HepG2 (cell line): Measurements from ENCODE around the gene IL1RAPL1. TPM values are rescaled to one million over a fixed set of nuclear protein-coding genes. Genes with fewer than 3 reads are reported as not detected.

ENCODE experiments used
- ATAC-seq: fragments of 200-7000 bp; cut with Tn5 transposase; 3 replicates; pipeline ENCODE4 v1.9.1; 2020; ENCODE audit warnings: mild to moderate bottlenecking, moderate library complexity
- BruUV-seq: library from RNA; stranded (reverse); fragments of 400-500 nt; replicated peaks from 2 replicates; lab custom pipeline; 2021; lab: Mats Ljungman, UMichigan
- CTCF ChIA-PET: fragments of 300-600 bp; formaldehyde crosslinking; extraction: SDS; loops from one replicate; lab custom pipeline; 2021; ENCODE audit warnings: low total read pairs, inconsistent platforms, low intra/inter-chr PET ratio; lab: Yijun Ruan, JAX
- POLR2A ChIA-PET: fragments of 350-600 bp; sonication (Branson Sonifier 250); formaldehyde crosslinking; loops from one replicate; lab custom pipeline; 2020; ENCODE audit warnings: antibody characterized with exemption, inconsistent platforms; lab: Yijun Ruan, JAX
- DNase-seq: peaks from one replicate; pipeline ENCODE4 v3.0.0-alpha.2; 2015; ENCODE audit warnings: low spot score
- FAIRE-seq: peaks from 3 replicates; lab custom pipeline; 2011; peaks lifted over from hg19 to GRCh38; lab: Jason Lieb, UNC
- H2AFZ ChIP-seq: one replicate; pipeline ENCODE4 v1.6.1; 2011; ENCODE audit warnings: low read length, inconsistent platforms
- H3K27ac ChIP-seq: fragments of 300-600 bp; 3 replicates; pipeline ENCODE4 v1.8.0; 2011; ENCODE audit warnings: mixed run types, mild to moderate bottlenecking, mixed read lengths, low read length, inconsistent platforms; ENCODE audit not compliant: insufficient read depth; ENCODE audit errors: extremely low read length
- H3K27me3 ChIP-seq, 2 experiments: fragments of 200-600 bp in 1 of 2; 2 replicates in 1 of 2; 3 replicates in 1 of 2; pipeline versions ENCODE4 v1.6.0 to v1.8.0; 2011; ENCODE audit warnings: low read length in 2 of 2, mild to moderate bottlenecking in 2 of 2, moderate library complexity in 2 of 2, inconsistent platforms in 1 of 2; ENCODE audit not compliant: insufficient read depth in 2 of 2, control insufficient read depth in 1 of 2
- H3K36me3 ChIP-seq, 2 experiments: fragments of 200-600 bp in 1 of 2; replicated peaks in 1 of 2; 2 replicates in 1 of 2; 3 replicates in 1 of 2; pipeline versions ENCODE4 v1.5.1 to v1.8.0; 2011; ENCODE audit warnings: low read length in 2 of 2, inconsistent platforms in 1 of 2; ENCODE audit not compliant: insufficient read depth in 2 of 2, control insufficient read depth in 1 of 2
- H3K4me1 ChIP-seq: 2 replicates; pipeline ENCODE4 v1.5.1; 2012; ENCODE audit warnings: low read length, inconsistent platforms; ENCODE audit not compliant: insufficient read depth
- H3K4me2 ChIP-seq: 2 replicates; pipeline ENCODE4 v1.6.0; 2011; ENCODE audit warnings: low read depth, low read length, inconsistent platforms
- H3K4me3 ChIP-seq, 3 experiments: fragments of 200-600 bp in 1 of 3; sonication (generic), shearing (Covaris generic) in 1 of 3; replicated peaks in 1 of 3; 2 replicates each; pipeline ENCODE4 v1.5.1; 2011 to 2016; ENCODE audit warnings: low read length in 3 of 3, inconsistent platforms in 2 of 3, low read depth in 2 of 3, mild to moderate bottlenecking in 2 of 3, control low read depth in 1 of 3, mixed read lengths in 1 of 3; ENCODE audit not compliant: insufficient read depth in 1 of 3
- H3K79me2 ChIP-seq: one replicate; pipeline ENCODE4 v1.6.1; 2011; ENCODE audit warnings: low read length, inconsistent platforms; ENCODE audit not compliant: insufficient read depth
- H3K9ac ChIP-seq: 2 replicates; pipeline ENCODE4 v1.6.0; 2011; ENCODE audit warnings: mild to moderate bottlenecking, low read depth, low read length, inconsistent platforms; ENCODE audit not compliant: insufficient read depth
- H3K9me3 ChIP-seq: 2 replicates; pipeline ENCODE4 v1.5.1; 2012; ENCODE audit warnings: mild to moderate bottlenecking, low read length
- H4K20me1 ChIP-seq: 2 replicates; pipeline ENCODE4 v1.6.0; 2011; ENCODE audit warnings: inconsistent platforms, mild to moderate bottlenecking, low read length, moderate library complexity; ENCODE audit not compliant: insufficient read depth
- GTF3A ChIP-seq: sonication (generic); formaldehyde crosslinking; conservative IDR thresholded peaks from 2 replicates; pipeline ENCODE4 v1.4.0; 2020; ENCODE audit warnings: mild to moderate bottlenecking, missing genetic modification reagents
- MXI1 ChIP-seq: IDR thresholded peaks from 3 replicates; pipeline ENCODE4 v1.6.1; 2012; ENCODE audit warnings: low read depth, low read length, inconsistent platforms, borderline replicate concordance
- NFATC3 ChIP-seq: sonication (generic); formaldehyde crosslinking; IDR thresholded peaks from 2 replicates; pipeline ENCODE4 v1.5.1; 2020; ENCODE audit warnings: mild to moderate bottlenecking, missing genetic modification reagents
- RNF2 ChIP-seq: fragments of 450-650 bp; conservative IDR thresholded peaks from 2 replicates; pipeline ENCODE4 v1.6.1; 2016; ENCODE audit warnings: low read depth
- WGBS: methylation state at CpG from one replicate; pipeline ENCODE4 v1.1.6; 2017; ENCODE audit warnings: low lambda C conversion rate; 5-methylcytosine and 5-hydroxymethylcytosine counted together
- in situ Hi-C: cut with HindIII; loops from 2 replicates; pipeline ENCODE4 v1.10.0; 2017; ENCODE audit warnings: low pct_unique_long_range_greater_than_20kb; ENCODE audit not compliant: extremely low pct_ligation_motif_present
- intact Hi-C: fragments of 100-400 bp; cut with micrococcal nuclease; formaldehyde crosslinking; loops from one replicate; pipeline ENCODE4 v1.10.0; 2022; ENCODE audit not compliant: unreplicated experiment
- polyA plus RNA-seq, 8 experiments: library from polyadenylated mRNA; depleted of rRNA in 3 of 8; stranded (reverse) in 7 of 8; unstranded in 1 of 8; fragments of >200 nt; fragmentation: Illumina TruSeq in 4 of 8; extraction: Trizol in 4 of 8; gene quantifications; 2 replicates each; pipeline versions ENCODE4 v1.2.1 to v1.2.3, GENCODE V29; 2011 to 2016; ENCODE audit warnings: low read depth in 4 of 8, missing spikeins in 1 of 8, mixed read lengths in 1 of 8; ENCODE audit not compliant: insufficient read depth in 1 of 8
- total RNA-seq, 5 experiments: library from RNA; depleted of rRNA; stranded (reverse); fragments of >200 nt; fragmentation: Illumina TruSeq; extraction: Trizol; gene quantifications; 2 replicates each; pipeline ENCODE4 v1.2.3, GENCODE V29; 2016; ENCODE audit warnings: low read depth in 1 of 5
- TF ChIP-seq, protein P1 (sequence below), 2 experiments: fragments of 450-650 bp in 1 of 2; sonication (generic) in 1 of 2; formaldehyde crosslinking in 1 of 2; IDR thresholded peaks; 2 replicates each; pipeline versions ENCODE4 v1.6.1 to v1.8.0; 2016 to 2022; ENCODE audit warnings: antibody characterized with exemption in 1 of 2, mild to moderate bottlenecking in 1 of 2, missing genetic modification reagents in 1 of 2

Gene IL1RAPL1
- total and polyA plus RNA-seq, 2 of the 13 experiments (the other 11 are each of a cell fraction or from before 2014, with no cell fraction given), result 0.04 TPM; not detected in 1

DNA sequence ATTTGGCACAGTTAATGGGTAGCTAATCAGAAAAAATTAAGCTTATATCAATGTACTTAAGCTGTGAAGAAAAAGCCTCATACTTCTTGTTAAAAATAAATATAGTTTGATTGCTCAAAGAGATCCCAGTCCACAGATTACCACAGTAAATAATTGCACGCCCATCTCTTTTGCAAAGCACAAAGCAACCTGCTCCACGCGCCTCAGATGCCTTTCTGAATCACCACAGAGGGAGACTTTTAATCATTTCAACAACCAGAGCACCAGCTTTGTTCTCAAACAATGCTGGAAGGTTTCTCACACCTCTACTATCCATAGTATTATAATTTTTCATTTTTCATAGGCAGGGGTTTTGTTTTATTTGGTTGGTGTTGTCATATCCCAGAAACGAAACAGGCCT, 1289.5 kb downstream of the IL1RAPL1 start:
- WGBS, result 33% methylated on average over 3 of the region's 4 CpGs
- Histone ChIP-seq H3K27me3 (no peaks in the 10 kb centered on the region), H3K9ac (no peak overlapping the region), H3K4me3 (no peak overlapping the region), H2AFZ (no peak overlapping the region), H3K9me3 (no peaks in the 10 kb centered on the region), H3K36me3 (no peaks in the 10 kb centered on the region), H3K79me2 (no peaks in the 10 kb centered on the region), H4K20me1 (no peaks in the 10 kb centered on the region), H3K4me2 (no peak overlapping the region), H3K27ac (no peak overlapping the region), H3K4me1 (no peaks in the 10 kb centered on the region)
- POLR2A ChIA-PET, result no interaction called here
- no peak for ATAC-seq
- no peak for FAIRE-seq
- CTCF ChIA-PET, result no interaction called here
- no peak for DNase-seq
- in situ Hi-C loops, result no loop called here
- TF ChIP-seq MXI1 (no peak), GTF3A (CRISPR knock-in tag) (no peak), NFATC3 (CRISPR knock-in tag) (no peak), RNF2 (no peak)
- TF ChIP-seq, protein P1, sequence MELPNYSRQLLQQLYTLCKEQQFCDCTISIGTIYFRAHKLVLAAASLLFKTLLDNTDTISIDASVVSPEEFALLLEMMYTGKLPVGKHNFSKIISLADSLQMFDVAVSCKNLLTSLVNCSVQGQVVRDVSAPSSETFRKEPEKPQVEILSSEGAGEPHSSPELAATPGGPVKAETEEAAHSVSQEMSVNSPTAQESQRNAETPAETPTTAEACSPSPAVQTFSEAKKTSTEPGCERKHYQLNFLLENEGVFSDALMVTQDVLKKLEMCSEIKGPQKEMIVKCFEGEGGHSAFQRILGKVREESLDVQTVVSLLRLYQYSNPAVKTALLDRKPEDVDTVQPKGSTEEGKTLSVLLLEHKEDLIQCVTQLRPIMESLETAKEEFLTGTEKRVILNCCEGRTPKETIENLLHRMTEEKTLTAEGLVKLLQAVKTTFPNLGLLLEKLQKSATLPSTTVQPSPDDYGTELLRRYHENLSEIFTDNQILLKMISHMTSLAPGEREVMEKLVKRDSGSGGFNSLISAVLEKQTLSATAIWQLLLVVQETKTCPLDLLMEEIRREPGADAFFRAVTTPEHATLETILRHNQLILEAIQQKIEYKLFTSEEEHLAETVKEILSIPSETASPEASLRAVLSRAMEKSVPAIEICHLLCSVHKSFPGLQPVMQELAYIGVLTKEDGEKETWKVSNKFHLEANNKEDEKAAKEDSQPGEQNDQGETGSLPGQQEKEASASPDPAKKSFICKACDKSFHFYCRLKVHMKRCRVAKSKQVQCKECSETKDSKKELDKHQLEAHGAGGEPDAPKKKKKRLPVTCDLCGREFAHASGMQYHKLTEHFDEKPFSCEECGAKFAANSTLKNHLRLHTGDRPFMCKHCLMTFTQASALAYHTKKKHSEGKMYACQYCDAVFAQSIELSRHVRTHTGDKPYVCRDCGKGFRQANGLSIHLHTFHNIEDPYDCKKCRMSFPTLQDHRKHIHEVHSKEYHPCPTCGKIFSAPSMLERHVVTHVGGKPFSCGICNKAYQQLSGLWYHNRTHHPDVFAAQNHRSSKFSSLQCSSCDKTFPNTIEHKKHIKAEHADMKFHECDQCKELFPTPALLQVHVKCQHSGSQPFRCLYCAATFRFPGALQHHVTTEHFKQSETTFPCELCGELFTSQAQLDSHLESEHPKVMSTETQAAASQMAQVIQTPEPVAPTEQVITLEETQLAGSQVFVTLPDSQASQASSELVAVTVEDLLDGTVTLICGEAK (IDR thresholded peaks at IDR 0.05), result no peak
- TF ChIP-seq, protein P1 (CRISPR knock-in tag; IDR thresholded peaks at IDR 0.05), result no peak
- no TSS peak for BruUV-seq
- intact Hi-C loops, result no loop called here
